K562 (cell line): ENCODE data around the gene RIPK3. TPM values are rescaled to one million over a fixed set of nuclear protein-coding genes. Genes with fewer than 3 reads are reported as not detected.
A peak's percentile ranks its signal among the peaks of the same experiment; 100 is the strongest.

Experiments used
- CBFA2T2 ChIP-seq: fragments of 450-650 bp; conservative IDR thresholded peaks from 2 replicates; pipeline ENCODE4 v1.6.1; 2017; ENCODE audit warnings: mild to moderate bottlenecking
- RBM25 ChIP-seq: fragments of 200-400 bp; formaldehyde crosslinking; IDR thresholded peaks from 2 replicates; pipeline ENCODE4 v1.6.1; 2018; ENCODE audit warnings: low read length, low read depth, moderate library complexity; ENCODE audit not compliant: severe bottlenecking
- REST ChIP-seq, 2 experiments: fragments of 450-650 bp; formaldehyde crosslinking in 1 of 2; IDR thresholded peaks; 2 replicates each; pipeline versions ENCODE4 v1.4.0 to v1.6.1; 2014 to 2020; ENCODE audit warnings: mild to moderate bottlenecking in 2 of 2, borderline replicate concordance in 1 of 2, low read depth in 1 of 2
- polyA plus RNA-seq, 8 experiments: library from polyadenylated mRNA; depleted of rRNA in 4 of 8; stranded (reverse) in 5 of 8; unstranded in 3 of 8; fragments of >200 nt; fragmentation: Nextera tagmentation in 2 of 8; fragmentation: Illumina TruSeq in 1 of 8; extraction: Ambion mirVana in 2 of 8; extraction: Trizol in 1 of 8; gene quantifications; 2 replicates each; pipeline versions ENCODE4 v1.2.1 to v1.2.3, GENCODE V29; 2011 to 2014; ENCODE audit warnings: inconsistent platforms in 1 of 8, missing spikeins in 1 of 8
- total RNA-seq, 7 experiments: library from RNA; depleted of rRNA in 6 of 7; stranded (reverse); fragments of >200 nt in 6 of 7; fragmentation: Illumina TruSeq in 2 of 7; extraction: Trizol in 2 of 7; gene quantifications; 2 replicates each; pipeline versions ENCODE4 v1.2.1 to v1.2.3, GENCODE V29; 2011 to 2021; ENCODE audit warnings: low replicate concordance in 1 of 7

Gene RIPK3
- total and polyA plus RNA-seq, 9 of the 15 experiments (the other 6 are each of a cell fraction or from before 2014, with no cell fraction given) = 0.03 to 0.43 (median 0.28) TPM; not detected in 3

GRCh38 chr14:24389226-24389848 is 49.5 kb upstream of the RIPK3 start (continued):
- peak; percentile 47 for TF ChIP-seq REST (IDR thresholded peaks at IDR 0.05; ENCODE audit: borderline replicate concordance)
- no peak for TF ChIP-seq REST (CRISPR knock-in tag; IDR thresholded peaks at IDR 0.05; ENCODE audit: low read depth)
- peak; percentile 23 for TF ChIP-seq RBM25
- TF ChIP-seq CBFA2T2 = 0 out of 2 replicates have a peak, but pooled peaks have one; percentile 10
